Endothelial cell (in vitro differentiated cells): ENCODE results near the gene MAML3. TPM values are rescaled to one million over a fixed set of nuclear protein-coding genes. Genes with fewer than 3 reads are reported as not detected.

Experiments used
- DNase-seq: peaks from one replicate; pipeline ENCODE4 v3.0.0; 2021; ENCODE audit warnings: low spot score
- H3K27ac Mint-ChIP-seq: one replicate; pipeline ENCODE4 v1.8.0; 2021; ENCODE audit warnings: mixed read lengths, inconsistent platforms; ENCODE audit not compliant: unreplicated experiment
- H3K27me3 Mint-ChIP-seq: one replicate; pipeline ENCODE4 v1.8.0; 2021; ENCODE audit warnings: mild to moderate bottlenecking, moderate library complexity, mixed read lengths, inconsistent platforms; ENCODE audit not compliant: unreplicated experiment
- H3K36me3 Mint-ChIP-seq: one replicate; pipeline ENCODE4 v1.8.0; 2021; ENCODE audit warnings: mild to moderate bottlenecking, low read depth, mixed read lengths, inconsistent platforms; ENCODE audit not compliant: unreplicated experiment
- H3K4me1 Mint-ChIP-seq: one replicate; pipeline ENCODE4 v1.8.0; 2021; ENCODE audit warnings: mild to moderate bottlenecking, mixed read lengths, inconsistent platforms; ENCODE audit not compliant: unreplicated experiment
- H3K4me3 Mint-ChIP-seq: one replicate; pipeline ENCODE4 v1.8.0; 2021; ENCODE audit warnings: mild to moderate bottlenecking, mixed read lengths, inconsistent platforms; ENCODE audit not compliant: unreplicated experiment
- H3K9me3 Mint-ChIP-seq: one replicate; pipeline ENCODE4 v1.8.0; 2021; ENCODE audit warnings: mixed read lengths, inconsistent platforms; ENCODE audit not compliant: unreplicated experiment
- total RNA-seq: library from RNA; stranded (reverse); fragmentation: NEBNext Ultra II Directional; extraction: Animal tissue kit (Norgen Biotek cat#: 25700); gene quantifications from one replicate; pipeline ENCODE4 v1.2.1, GENCODE V29; 2021; ENCODE audit not compliant: unreplicated experiment
- TF ChIP-seq, protein P1 (sequence below): fragments of 200-600 bp; sonication (generic); IDR thresholded peaks from one replicate; pipeline ENCODE4 v1.5.0; 2021; ENCODE audit warnings: antibody characterized with exemption; ENCODE audit not compliant: unreplicated experiment

MAML3 gene
- total RNA-seq, 1 donor from 2014 or later = 31.0 TPM

GRCh38 chr4:140110542-140111215, 43.3 kb downstream of the MAML3 start:
- Mint-ChIP-seq H3K4me3 (no peak overlapping the region), H3K27me3 (no peaks in the 10 kb centered on the region), H3K4me1 (no peaks in the 10 kb centered on the region), H3K9me3 (no peaks in the 10 kb centered on the region), H3K36me3 (no peaks in the 10 kb centered on the region), H3K27ac (no peak overlapping the region)
- TF ChIP-seq, protein P1, sequence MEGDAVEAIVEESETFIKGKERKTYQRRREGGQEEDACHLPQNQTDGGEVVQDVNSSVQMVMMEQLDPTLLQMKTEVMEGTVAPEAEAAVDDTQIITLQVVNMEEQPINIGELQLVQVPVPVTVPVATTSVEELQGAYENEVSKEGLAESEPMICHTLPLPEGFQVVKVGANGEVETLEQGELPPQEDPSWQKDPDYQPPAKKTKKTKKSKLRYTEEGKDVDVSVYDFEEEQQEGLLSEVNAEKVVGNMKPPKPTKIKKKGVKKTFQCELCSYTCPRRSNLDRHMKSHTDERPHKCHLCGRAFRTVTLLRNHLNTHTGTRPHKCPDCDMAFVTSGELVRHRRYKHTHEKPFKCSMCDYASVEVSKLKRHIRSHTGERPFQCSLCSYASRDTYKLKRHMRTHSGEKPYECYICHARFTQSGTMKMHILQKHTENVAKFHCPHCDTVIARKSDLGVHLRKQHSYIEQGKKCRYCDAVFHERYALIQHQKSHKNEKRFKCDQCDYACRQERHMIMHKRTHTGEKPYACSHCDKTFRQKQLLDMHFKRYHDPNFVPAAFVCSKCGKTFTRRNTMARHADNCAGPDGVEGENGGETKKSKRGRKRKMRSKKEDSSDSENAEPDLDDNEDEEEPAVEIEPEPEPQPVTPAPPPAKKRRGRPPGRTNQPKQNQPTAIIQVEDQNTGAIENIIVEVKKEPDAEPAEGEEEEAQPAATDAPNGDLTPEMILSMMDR = no peak
- no peak for DNase-seq

DNA sequence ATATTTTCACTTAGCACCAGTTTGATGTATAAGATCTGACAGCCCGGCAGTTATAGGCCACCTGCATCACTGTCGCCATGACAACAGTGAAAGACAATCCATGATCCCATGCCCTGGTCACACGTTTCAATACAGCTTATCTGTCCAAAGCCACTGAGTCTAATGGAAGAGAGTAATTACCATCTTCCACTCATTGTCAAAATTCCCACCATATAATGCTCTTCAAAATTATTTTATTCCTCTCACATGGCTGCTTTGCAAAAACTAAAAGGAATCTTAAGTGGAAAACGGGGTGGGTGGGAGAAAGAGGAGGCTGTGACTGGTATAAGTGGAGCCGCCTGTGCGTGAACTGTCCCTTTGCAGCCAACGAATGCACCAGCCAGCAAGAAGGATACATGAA, 44.2 kb downstream of the MAML3 start:
- peaks cover 6% of the 10 kb centered on the region for H3K4me1 Mint-ChIP-seq
- TF ChIP-seq, protein P1 = no peak
- no peak for DNase-seq
- no peaks in the 10 kb centered on the region for H3K9me3 Mint-ChIP-seq
- no peak overlapping the region for H3K4me3 Mint-ChIP-seq
- no peaks in the 10 kb centered on the region for H3K36me3 Mint-ChIP-seq
- H3K27ac Mint-ChIP-seq = no peak overlapping the region
- H3K27me3 Mint-ChIP-seq = no peaks in the 10 kb centered on the region

DNA sequence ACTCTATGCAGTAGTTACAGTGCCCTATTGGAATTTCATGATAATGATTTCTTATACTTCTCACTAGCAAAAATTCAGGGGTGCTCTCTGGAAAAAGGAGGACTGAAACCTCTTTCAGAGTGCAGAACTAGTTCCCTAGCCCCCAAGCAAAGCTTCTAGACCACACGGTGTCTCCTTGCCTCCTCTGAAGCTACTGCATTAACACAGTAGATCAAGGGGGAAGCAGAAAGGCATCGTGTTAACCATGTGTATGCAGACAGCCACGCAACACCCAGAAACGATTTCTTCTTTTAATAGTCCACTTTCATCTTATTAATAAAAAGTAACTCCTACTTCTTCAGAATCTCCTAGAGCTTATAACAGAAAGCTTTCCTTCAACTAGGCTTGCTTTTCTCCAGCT, 44.7 kb downstream of the MAML3 start:
- no peaks in the 10 kb centered on the region for H3K27me3 Mint-ChIP-seq
- H3K27ac Mint-ChIP-seq = no peak overlapping the region
- TF ChIP-seq, protein P1 = no peak
- no peaks in the 10 kb centered on the region for H3K9me3 Mint-ChIP-seq
- no peak overlapping the region for H3K4me3 Mint-ChIP-seq
- peaks cover 6% of the 10 kb centered on the region for H3K4me1 Mint-ChIP-seq
- DNase-seq = no peak
- H3K36me3 Mint-ChIP-seq = no peaks in the 10 kb centered on the region

- Mint-ChIP-seq H3K4me1 (peaks cover 6% of the 10 kb centered on the region), H3K27ac (no peak overlapping the region), H3K9me3 (no peaks in the 10 kb centered on the region), H3K36me3 (no peaks in the 10 kb centered on the region), H3K27me3 (no peaks in the 10 kb centered on the region), H3K4me3 (no peak overlapping the region)
- TF ChIP-seq, protein P1 = no peak
- DNase-seq = no peak
Measured at GRCh38 chr4:140108713-140109230, 45.2 kb downstream of the MAML3 start.

DNA sequence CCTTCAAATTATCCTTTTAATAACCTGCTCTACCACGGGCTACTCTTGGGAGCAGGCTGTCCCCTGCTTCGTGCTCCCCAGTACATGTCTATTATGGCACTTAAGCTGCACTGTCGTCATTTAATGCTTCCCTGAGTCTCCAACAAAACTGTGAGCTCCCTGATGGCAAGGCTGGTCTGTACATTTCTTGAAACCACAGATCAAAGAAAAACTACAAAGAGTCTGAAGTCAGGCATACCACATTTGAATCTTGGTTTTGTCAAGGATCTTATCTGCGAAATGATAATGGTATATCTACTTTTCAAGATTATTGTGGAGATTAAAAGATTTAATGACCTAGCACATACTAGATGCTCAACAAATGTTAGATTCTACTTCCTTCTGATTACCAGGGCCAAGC, 45.7 kb downstream of the MAML3 start:
- no peak overlapping the region for H3K27ac Mint-ChIP-seq
- H3K27me3 Mint-ChIP-seq = no peaks in the 10 kb centered on the region
- peaks cover 6% of the 10 kb centered on the region for H3K4me1 Mint-ChIP-seq
- TF ChIP-seq, protein P1 = no peak
- H3K4me3 Mint-ChIP-seq = no peak overlapping the region
- no peak for DNase-seq
- H3K9me3 Mint-ChIP-seq = no peaks in the 10 kb centered on the region
- no peaks in the 10 kb centered on the region for H3K36me3 Mint-ChIP-seq
